Peyer's patch (tissue), 4 donors: ENCODE data around the gene SPRN. TPM values are rescaled to one million over a fixed set of nuclear protein-coding genes. Genes with fewer than 3 reads are reported as not detected.

Experiments used
- DNase-seq, 3 donors: peaks; one replicate each; pipeline ENCODE4 v3.0.0-alpha.2; 2017 to 2019
- H3K27ac ChIP-seq, 4 donors: fragments of 200-600 bp; sonication (generic); one replicate each; pipeline ENCODE4 v1.5.1; 2016 to 2019
- H3K27me3 ChIP-seq, 2 donors: fragments of 200-600 bp; sonication (generic); one replicate each; pipeline ENCODE4 v1.5.1; 2019
- H3K36me3 ChIP-seq, 3 donors: fragments of 200-600 bp; sonication (generic); one replicate each; pipeline ENCODE4 v1.5.1; 2016 to 2019
- H3K4me1 ChIP-seq, 4 donors: fragments of 200-600 bp; sonication (generic); one replicate each; pipeline ENCODE4 v1.5.1; 2016 to 2019
- H3K4me3 ChIP-seq, 4 donors: fragments of 200-600 bp; sonication (generic); 1 replicate in 3 of 4; 2 replicates in 1 of 4; pipeline ENCODE4 v1.5.1; 2016 to 2019; ENCODE audit warnings: mild to moderate bottlenecking in 1 of 4
- H3K9me3 ChIP-seq, 4 donors: fragments of 200-600 bp; sonication (generic); one replicate each; pipeline ENCODE4 v1.5.1; 2016 to 2019; ENCODE audit warnings: mild to moderate bottlenecking in 1 of 4
- CTCF ChIP-seq, 6 experiments: fragments of 450-650 bp in 4 of 6; fragments of 200-600 bp in 2 of 6; sonication (generic) in 1 of 6; IDR thresholded peaks; one replicate each; pipeline ENCODE4 v1.5.1; 2017 to 2019; ENCODE audit warnings: antibody characterized with exemption in 6 of 6, mild to moderate bottlenecking in 3 of 6, moderate library complexity in 1 of 6
- POLR2A ChIP-seq, 2 donors: fragments of 450-650 bp; IDR thresholded peaks; one replicate each; pipeline ENCODE4 v1.5.1; 2017; ENCODE audit warnings: antibody characterized with exemption in 2 of 2, mild to moderate bottlenecking in 2 of 2, moderate library complexity in 2 of 2
- total RNA-seq, 4 donors: library from RNA; depleted of rRNA; stranded (reverse); fragments of >200 nt; gene quantifications; one replicate each; pipeline ENCODE4 v1.1.0, GENCODE V29; 2016

The SPRN gene
- total RNA-seq, 4 donors from 2014 or later, result 0.47 TPM; not detected in 3

GRCh38 chr10:133458021-133458709 is 33.7 kb upstream of the SPRN start:
- Histone ChIP-seq H3K4me1 (no peaks in the 10 kb centered on the region), H3K9me3 (no peaks in the 10 kb centered on the region), H3K4me3 (no peak overlapping the region), H3K27ac (no peak overlapping the region), H3K27me3 (no peaks in the 10 kb centered on the region), H3K36me3 (no peaks in the 10 kb centered on the region)
- no peak for TF ChIP-seq POLR2A (IDR thresholded peaks at IDR 0.05)
- TF ChIP-seq CTCF (IDR thresholded peaks at IDR 0.05), result no peak
- peak in 2 of 3 donors; percentile 0 to 34 for DNase-seq

- Histone ChIP-seq H3K4me1 (no peaks in the 10 kb centered on the region), H3K4me3 (no peak overlapping the region), H3K36me3 (no peaks in the 10 kb centered on the region), H3K27ac (no peak overlapping the region), H3K27me3 (no peaks in the 10 kb centered on the region), H3K9me3 (no peaks in the 10 kb centered on the region)
- TF ChIP-seq POLR2A (IDR thresholded peaks at IDR 0.05), result no peak
- TF ChIP-seq CTCF (IDR thresholded peaks at IDR 0.05), result no peak
- peak in 2 of 3 donors; percentile 3 to 42 for DNase-seq
Measured at GRCh38 chr10:133457100-133457841, 32.8 kb upstream of the SPRN start.

- Histone ChIP-seq H3K27ac (no peak overlapping the region), H3K4me3 (no peak overlapping the region), H3K4me1 (no peaks in the 10 kb centered on the region), H3K36me3 (no peaks in the 10 kb centered on the region), H3K27me3 (no peaks in the 10 kb centered on the region), H3K9me3 (no peaks in the 10 kb centered on the region)
- TF ChIP-seq CTCF (IDR thresholded peaks at IDR 0.05) (no peak), POLR2A (IDR thresholded peaks at IDR 0.05) (no peak)
- peak in 2 of 3 donors; percentile 8 to 40 for DNase-seq
Measured at GRCh38 chr10:133456041-133456951, 31.9 kb upstream of the SPRN start.

- no peak for DNase-seq
- Histone ChIP-seq H3K4me1 (no peaks in the 10 kb centered on the region), H3K27me3 (no peaks in the 10 kb centered on the region), H3K27ac (no peak overlapping the region), H3K36me3 (no peaks in the 10 kb centered on the region), H3K9me3 (no peaks in the 10 kb centered on the region), H3K4me3 (no peak overlapping the region)
- TF ChIP-seq CTCF (IDR thresholded peaks at IDR 0.05) (no peak), POLR2A (IDR thresholded peaks at IDR 0.05) (no peak)
Measured at GRCh38 chr10:133455611-133456031, 31.2 kb upstream of the SPRN start.

GRCh38 chr10:133455196-133455595 is 30.8 kb upstream of the SPRN start:
- TF ChIP-seq CTCF (IDR thresholded peaks at IDR 0.05) (no peak), POLR2A (IDR thresholded peaks at IDR 0.05) (no peak)
- Histone ChIP-seq H3K4me1 (no peaks in the 10 kb centered on the region), H3K27ac (no peak overlapping the region), H3K27me3 (no peaks in the 10 kb centered on the region), H3K9me3 (no peaks in the 10 kb centered on the region), H3K4me3 (no peak overlapping the region), H3K36me3 (no peaks in the 10 kb centered on the region)
- peak in 1 of 3 donors; percentile 4 for DNase-seq
